Measurements from ENCODE around the gene FSTL4. TPM values are rescaled to one million over a fixed set of nuclear protein-coding genes. Genes with fewer than 3 reads are reported as not detected.

FSTL4 gene
- polyA plus RNA-seq, 1 donor from 2014 or later = 0.57 TPM

- no peaks in the 10 kb centered on the region for H3K36me3 ChIP-seq (ENCODE audit: insufficient read depth, low read length)
- no peaks in the 10 kb centered on the region for H4K20me1 ChIP-seq (ENCODE audit: insufficient read depth)
- H3K27me3 ChIP-seq (ENCODE audit: insufficient read depth, low read depth, low read length) = no peaks in the 10 kb centered on the region
- peak overlapping the region; percentile 6 for H3K9ac ChIP-seq (ENCODE audit: low read length)
- H3F3A ChIP-seq (ENCODE audit: insufficient read depth, low read length, poor library complexity, severe bottlenecking) = no peaks in the 10 kb centered on the region
- no peaks in the 10 kb centered on the region for H3K79me2 ChIP-seq (replicated peaks; ENCODE audit: insufficient read depth, low read length)
- no peak for TF ChIP-seq CTCF (IDR thresholded peaks at IDR 0.05; ENCODE audit: poor library complexity, severe bottlenecking)
- H3K27ac ChIP-seq (ENCODE audit: low read length) = peak overlapping the region; percentile 55
- H3K4me3 ChIP-seq (ENCODE audit: low read length) = peak overlapping the region; percentile 13
- H3K9me3 ChIP-seq (ENCODE audit: low read length) = no peaks in the 10 kb centered on the region
- H3K9me2 ChIP-seq (ENCODE audit: insufficient read depth, low read length) = no peaks in the 10 kb centered on the region
- peak overlapping the region; percentile 36 for H3K4me2 ChIP-seq (ENCODE audit: low read length)
- H2AFZ ChIP-seq (ENCODE audit: low read depth, low read length) = no peak overlapping the region
These were observed 375.4 kb downstream of the FSTL4 start for GRCh38 chr5:133236976-133237375.

- Histone ChIP-seq H3K9ac (ENCODE audit: low read length) (no peak overlapping the region), H3K4me2 (ENCODE audit: low read length) (no peak overlapping the region), H3K27me3 (ENCODE audit: insufficient read depth, low read depth, low read length) (no peaks in the 10 kb centered on the region), H3K79me2 (replicated peaks; ENCODE audit: insufficient read depth, low read length) (no peaks in the 10 kb centered on the region), H3K4me3 (ENCODE audit: low read length) (no peak overlapping the region), H3F3A (ENCODE audit: insufficient read depth, low read length, poor library complexity, severe bottlenecking) (no peaks in the 10 kb centered on the region), H2AFZ (ENCODE audit: low read depth, low read length) (no peak overlapping the region), H3K9me2 (ENCODE audit: insufficient read depth, low read length) (no peaks in the 10 kb centered on the region), H4K20me1 (ENCODE audit: insufficient read depth) (no peaks in the 10 kb centered on the region), H3K27ac (ENCODE audit: low read length) (peak overlapping the region; percentile 55), H3K9me3 (ENCODE audit: low read length) (no peaks in the 10 kb centered on the region), H3K36me3 (ENCODE audit: insufficient read depth, low read length) (no peaks in the 10 kb centered on the region)
- TF ChIP-seq REST (IDR thresholded peaks at IDR 0.05; ENCODE audit: borderline replicate concordance) = no peak
- no peak for TF ChIP-seq CTCF (IDR thresholded peaks at IDR 0.05; ENCODE audit: poor library complexity, severe bottlenecking)
- no peak for TF ChIP-seq MXI1 (conservative IDR thresholded peaks at IDR 0.05; ENCODE audit: poor library complexity, severe bottlenecking)
- TF ChIP-seq POLR2AphosphoS5 (IDR thresholded peaks at IDR 0.05) = no peak
- no peak for TF ChIP-seq EP300 (conservative IDR thresholded peaks at IDR 0.05; ENCODE audit: poor library complexity, severe bottlenecking)
- TF ChIP-seq EZH2 (IDR thresholded peaks at IDR 0.05; ENCODE audit: borderline replicate concordance, insufficient read depth, low read length, poor library complexity, severe bottlenecking) = no peak
- no peak for TF ChIP-seq RAD21 (conservative IDR thresholded peaks at IDR 0.05)
- no peak for TF ChIP-seq TAF1 (IDR thresholded peaks at IDR 0.05; ENCODE audit: low read depth)
- TF ChIP-seq SMC3 (conservative IDR thresholded peaks at IDR 0.05; ENCODE audit: poor library complexity) = no peak
These were observed 375.8 kb downstream of the FSTL4 start for GRCh38 chr5:133236541-133236951.

All from neural cell (in vitro differentiated cells).